AG09319 (cell line): ENCODE results near the gene PTPRJ.
"Not testable (repeated sequence)": the region's sequence is repeated elsewhere in the genome, so short reads cannot be mapped to it uniquely, and the experiment has no call there.

Experiments used
- DNase-seq: peaks from one replicate; pipeline ENCODE4 v3.0.0-alpha.2; 2010; ENCODE audit warnings: low read depth; ENCODE audit errors: extremely low read depth
- TF ChIP-seq, protein P1 (sequence below): IDR thresholded peaks from 2 replicates; pipeline ENCODE4 v1.5.1; 2011; ENCODE audit warnings: low read depth, mild to moderate bottlenecking, inconsistent platforms, low read length, moderate library complexity

The PTPRJ gene

DNA sequence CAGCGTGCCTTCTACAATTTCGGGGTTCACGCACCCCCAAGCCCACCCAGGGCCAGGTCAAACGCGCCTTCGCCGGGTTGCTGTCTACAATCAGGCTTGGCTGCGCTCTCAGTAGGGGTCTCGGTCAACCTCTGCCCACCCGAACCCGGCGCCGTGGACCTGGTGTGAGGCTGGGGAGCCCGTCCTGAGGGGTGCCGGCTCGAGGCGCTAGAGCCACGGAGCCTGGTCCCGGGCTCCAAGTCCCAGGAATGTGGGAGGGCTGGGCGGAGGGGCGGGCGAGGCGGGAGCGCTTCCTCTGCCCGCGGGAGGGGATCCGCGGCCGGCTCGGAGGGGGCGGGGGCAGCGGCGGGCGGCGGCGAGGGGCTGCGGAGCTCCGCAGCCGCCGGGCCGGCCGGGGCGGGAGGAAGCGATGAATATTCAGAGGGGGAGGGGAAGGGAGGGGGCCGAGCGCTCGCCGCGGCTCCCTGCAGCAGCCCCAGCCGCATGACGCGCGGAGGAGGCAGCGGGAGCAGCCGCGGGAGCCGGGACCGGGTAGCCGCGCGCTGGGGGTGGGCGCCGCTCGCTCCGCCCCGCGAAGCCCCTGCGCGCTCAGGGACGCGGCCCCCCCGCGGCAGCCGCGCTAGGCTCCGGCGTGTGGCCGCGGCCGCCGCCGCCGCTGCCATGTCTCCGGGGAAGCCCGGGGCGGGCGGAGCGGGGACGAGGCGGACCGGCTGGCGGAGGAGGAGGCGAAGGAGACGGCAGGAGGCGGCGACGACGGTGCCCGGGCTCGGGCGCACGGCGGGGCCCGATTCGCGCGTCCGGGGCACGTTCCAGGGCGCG is at the start of gene PTPRJ:
Gene PTPRJ, plus strand, starts transcription at position 472 of the 819 bp plus-strand sequence. CDS start 354 bp downstream, outside the sequence.
- DNase-seq = no peak
- TF ChIP-seq, protein P1, sequence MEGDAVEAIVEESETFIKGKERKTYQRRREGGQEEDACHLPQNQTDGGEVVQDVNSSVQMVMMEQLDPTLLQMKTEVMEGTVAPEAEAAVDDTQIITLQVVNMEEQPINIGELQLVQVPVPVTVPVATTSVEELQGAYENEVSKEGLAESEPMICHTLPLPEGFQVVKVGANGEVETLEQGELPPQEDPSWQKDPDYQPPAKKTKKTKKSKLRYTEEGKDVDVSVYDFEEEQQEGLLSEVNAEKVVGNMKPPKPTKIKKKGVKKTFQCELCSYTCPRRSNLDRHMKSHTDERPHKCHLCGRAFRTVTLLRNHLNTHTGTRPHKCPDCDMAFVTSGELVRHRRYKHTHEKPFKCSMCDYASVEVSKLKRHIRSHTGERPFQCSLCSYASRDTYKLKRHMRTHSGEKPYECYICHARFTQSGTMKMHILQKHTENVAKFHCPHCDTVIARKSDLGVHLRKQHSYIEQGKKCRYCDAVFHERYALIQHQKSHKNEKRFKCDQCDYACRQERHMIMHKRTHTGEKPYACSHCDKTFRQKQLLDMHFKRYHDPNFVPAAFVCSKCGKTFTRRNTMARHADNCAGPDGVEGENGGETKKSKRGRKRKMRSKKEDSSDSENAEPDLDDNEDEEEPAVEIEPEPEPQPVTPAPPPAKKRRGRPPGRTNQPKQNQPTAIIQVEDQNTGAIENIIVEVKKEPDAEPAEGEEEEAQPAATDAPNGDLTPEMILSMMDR = no peak; the same call in 1 of the 2 replicates

DNA sequence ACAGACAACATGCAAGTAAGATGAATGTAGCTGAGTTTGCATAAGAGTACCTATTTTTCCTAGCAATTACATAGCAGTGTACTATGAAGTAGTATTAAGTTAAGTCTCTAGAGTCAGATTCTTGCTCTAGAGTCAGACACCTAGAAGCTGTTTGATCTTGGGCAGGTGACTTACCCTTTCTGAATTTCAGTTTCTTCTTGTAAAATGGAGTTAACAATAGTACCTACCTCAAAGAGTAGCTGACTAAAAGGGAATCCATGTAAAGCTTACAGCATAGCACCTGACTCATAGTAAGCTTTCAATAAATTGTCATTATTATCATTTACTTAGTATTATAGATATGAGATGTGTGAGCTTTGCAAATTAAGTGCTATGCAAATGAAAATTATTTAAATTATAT is 47.8 kb upstream of the PTPRJ start:
- no peak for DNase-seq
- TF ChIP-seq, protein P1 = no peak

DNA sequence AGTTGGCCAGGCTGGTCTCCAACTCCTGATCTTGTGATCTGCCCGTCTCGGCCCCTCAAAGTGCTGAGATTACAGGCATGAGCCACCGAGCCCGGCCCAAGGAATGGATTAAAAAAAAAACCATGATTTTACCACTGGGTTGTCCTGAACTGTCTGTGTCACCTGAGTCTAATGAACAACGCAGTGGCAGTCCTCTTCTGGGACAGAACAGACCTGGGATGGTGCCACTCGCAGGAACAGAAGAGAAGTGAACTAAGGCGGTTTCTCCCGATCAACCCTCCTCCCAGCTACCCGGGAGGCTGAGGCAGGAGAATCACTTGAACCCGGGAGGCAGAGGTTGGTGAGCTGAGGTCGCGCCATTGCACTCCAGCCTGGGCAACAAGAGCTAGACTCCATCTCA is 46.6 kb upstream of the PTPRJ start:
- not testable (repeated sequence) for DNase-seq

DNA sequence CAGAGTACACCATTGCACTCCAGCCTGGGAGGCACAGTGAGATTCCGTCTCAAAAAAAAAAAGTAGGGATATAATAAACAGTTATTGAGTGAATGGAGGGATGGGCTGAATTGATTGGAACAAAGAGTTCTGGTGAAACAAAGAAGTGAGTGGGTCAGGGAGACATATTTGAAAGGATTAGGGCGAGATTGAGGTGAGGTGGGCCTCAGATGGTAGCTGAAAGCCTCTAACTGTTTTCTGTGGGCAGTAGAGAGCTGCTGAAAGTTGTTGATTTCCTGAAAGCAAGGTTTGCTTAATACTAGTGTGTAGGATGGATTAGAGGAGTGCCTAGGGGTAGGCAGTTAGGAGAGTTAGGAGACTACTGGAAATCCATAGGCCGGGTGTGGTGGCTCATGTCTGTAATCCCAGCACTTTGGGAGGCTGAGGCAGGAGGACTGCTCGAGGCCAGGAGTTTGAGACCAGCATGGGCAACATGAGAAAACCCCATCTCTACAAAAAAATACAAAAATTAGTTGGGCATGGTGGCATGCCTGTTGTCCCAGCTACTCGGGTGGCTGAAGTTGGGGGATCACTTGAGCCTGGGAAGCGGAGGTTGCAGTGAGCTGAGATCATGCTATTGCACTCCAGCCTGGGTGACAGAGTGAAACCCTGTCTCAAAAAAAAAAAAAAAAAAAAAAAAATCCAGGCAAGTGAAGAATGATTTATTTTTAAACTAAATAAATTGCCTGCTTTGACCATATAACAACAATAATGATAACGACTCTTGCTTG is 41.4 kb upstream of the PTPRJ start:
- TF ChIP-seq, protein P1 = no peak
- DNase-seq = no peak

DNA sequence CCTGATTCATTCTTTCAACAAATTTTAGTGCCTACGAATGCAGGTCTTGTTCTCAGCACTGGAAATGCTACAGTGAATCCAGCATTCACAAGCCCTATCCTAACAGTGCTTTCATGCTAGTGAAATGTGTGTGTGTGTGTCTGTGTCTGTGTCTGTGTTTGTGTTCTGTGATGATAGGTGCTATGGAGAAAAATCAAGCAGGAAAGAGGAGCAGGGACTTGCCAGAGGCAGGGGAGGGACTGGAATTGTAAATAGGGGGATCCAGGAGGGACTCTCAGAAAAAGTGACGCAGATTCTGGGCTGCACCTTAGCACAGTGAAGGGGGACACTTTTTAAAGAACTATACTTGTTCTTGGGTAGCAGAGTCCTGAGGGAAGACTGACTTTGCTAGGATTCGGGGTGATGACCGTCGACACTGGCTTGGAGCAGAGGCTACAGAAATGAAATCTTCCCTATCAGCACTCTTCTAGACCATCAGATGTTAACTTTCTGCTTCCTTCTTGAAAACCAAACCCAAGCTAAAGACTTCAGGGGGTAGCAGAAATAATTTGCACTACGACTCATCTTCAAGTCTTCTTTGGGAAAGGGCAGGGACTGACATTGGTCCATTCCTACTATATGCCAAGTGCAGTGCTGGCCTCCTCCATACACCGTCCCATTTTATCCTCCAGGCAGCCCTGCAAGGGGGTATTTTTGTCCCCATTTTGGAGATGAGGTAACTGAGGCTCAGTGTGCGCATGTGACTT is 39.3 kb upstream of the PTPRJ start:
- TF ChIP-seq, protein P1 = no peak
- DNase-seq = no peak

DNA sequence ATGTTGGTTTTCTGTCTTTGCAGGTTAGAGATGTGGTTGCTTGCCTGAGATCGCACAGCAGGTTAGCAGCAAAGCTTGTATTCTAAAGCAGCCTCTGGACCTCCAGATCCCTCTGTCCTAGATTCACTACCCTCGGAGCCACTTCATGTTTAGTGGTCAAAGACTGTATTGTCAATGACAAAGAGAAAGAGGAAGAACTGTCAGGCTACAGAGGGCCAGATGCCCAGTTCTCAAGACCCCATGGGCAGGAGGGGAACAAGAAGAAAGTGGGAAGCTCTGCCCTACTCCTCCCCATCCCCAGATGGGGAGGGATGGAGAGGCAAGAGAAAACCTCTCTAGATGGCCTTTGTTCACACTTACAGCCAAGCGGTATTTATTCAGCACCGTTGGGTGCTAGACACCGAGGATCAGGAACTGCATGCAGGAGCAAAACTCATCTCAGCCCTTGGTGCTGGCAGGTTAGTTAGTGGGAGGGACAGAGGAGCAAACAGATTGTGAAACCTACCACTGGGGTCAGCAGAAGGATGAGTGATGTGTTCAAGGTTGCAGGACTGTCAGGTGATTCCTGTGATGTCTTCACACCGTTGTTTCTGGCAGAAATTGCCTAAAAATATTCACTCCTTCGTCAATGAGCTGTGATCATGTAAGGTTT is 38.3 kb upstream of the PTPRJ start:
- no peak for DNase-seq
- TF ChIP-seq, protein P1 = no peak
